IPS DF 6.9 (cell line): ENCODE data around the gene UBFD1.

Experiments
- DNase-seq: peaks from one replicate; pipeline ENCODE4 v3.0.0-alpha.2; 2013; ENCODE audit warnings: low read depth, low spot score
- H3K27ac ChIP-seq: one replicate; pipeline ENCODE4 v1.5.1; 2013; ENCODE audit warnings: low read length, control low read depth
- H3K27me3 ChIP-seq: 2 replicates; pipeline ENCODE4 v1.6.1; 2013; ENCODE audit warnings: mild to moderate bottlenecking, low read length; ENCODE audit not compliant: control insufficient read depth, insufficient read depth
- H3K36me3 ChIP-seq: 2 replicates; pipeline ENCODE4 v1.6.1; 2013; ENCODE audit warnings: low read length; ENCODE audit not compliant: control insufficient read depth, insufficient read depth
- H3K4me1 ChIP-seq: 2 replicates; pipeline ENCODE4 v1.6.1; 2013; ENCODE audit warnings: low read length; ENCODE audit not compliant: control insufficient read depth, insufficient read depth
- H3K4me3 ChIP-seq: 2 replicates; pipeline ENCODE4 v1.5.1; 2013; ENCODE audit warnings: mild to moderate bottlenecking, low read length
- H3K9me3 ChIP-seq: 2 replicates; pipeline ENCODE4 v1.6.1; 2013; ENCODE audit warnings: low read length, inconsistent platforms; ENCODE audit not compliant: control insufficient read depth, insufficient read depth
- WGBS: extraction: QIAGEN DNeasy Blood & Tissue Kit; methylation state at CpG from one replicate; pipeline ENCODE4 v1.1.7; 2013; ENCODE audit warnings: mixed read lengths, missing lambda C conversion rate; ENCODE audit not compliant: insufficient read length, insufficient coverage; 5-methylcytosine and 5-hydroxymethylcytosine counted together

The UBFD1 gene

DNA sequence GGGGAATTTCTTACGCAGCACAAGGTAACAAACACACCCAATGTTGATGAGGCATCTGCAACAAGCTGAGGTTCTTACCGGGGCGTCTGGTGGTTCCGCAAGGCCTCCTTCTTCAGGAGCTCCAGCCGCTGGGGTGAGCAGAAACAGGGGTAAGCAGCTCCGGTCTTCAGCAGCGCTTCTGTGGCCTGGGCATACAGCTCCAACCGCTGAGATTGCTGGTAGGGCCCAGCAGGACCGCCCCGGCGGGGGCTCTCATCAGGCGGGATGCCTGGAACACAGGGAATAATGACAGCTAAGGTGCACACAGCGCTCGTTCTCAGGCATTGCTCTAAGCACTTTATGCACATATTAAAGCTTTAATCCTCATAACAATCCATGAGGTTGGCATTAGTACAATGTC lies 13.1 kb upstream of the UBFD1 start:
- Histone ChIP-seq H3K9me3 (no peaks in the 10 kb centered on the region), H3K27me3 (no peaks in the 10 kb centered on the region), H3K27ac (no peak overlapping the region), H3K4me3 (no peak overlapping the region), H3K36me3 (peaks cover 36% of the 10 kb centered on the region), H3K4me1 (no peaks in the 10 kb centered on the region; the same call in 1 of the 2 replicates)
- DNase-seq, result no peak
- no CpG with 5 or more reads among the region's 14 CpGs for WGBS

DNA sequence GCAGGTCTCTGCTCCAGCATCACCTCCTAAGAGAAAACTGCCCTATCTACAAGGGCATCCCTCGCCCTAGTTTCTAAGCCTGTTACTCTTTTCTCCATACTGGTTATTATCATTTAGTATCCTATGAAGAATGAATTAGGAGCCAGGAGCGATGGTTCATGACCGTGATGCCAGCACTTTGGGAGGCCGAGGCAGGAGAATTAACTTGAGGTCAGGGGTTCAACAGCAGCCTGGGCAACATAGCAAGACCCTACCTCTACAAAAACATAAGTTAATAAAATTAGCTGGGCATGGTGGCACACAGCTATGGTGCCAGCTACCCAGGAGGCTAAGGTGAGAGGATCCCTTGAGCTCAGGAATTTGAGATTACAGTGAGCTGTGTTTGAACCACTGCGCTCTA lies 7.6 kb upstream of the UBFD1 start:
- no peaks in the 10 kb centered on the region for H3K27me3 ChIP-seq
- H3K4me1 ChIP-seq, result no peaks in the 10 kb centered on the region; the same call in 1 of the 2 replicates
- H3K4me3 ChIP-seq, result no peak overlapping the region
- H3K36me3 ChIP-seq, result peaks cover 36% of the 10 kb centered on the region
- no peak for DNase-seq
- no CpG with 5 or more reads among the region's 5 CpGs for WGBS
- no peaks in the 10 kb centered on the region for H3K9me3 ChIP-seq
- H3K27ac ChIP-seq, result no peak overlapping the region

DNA sequence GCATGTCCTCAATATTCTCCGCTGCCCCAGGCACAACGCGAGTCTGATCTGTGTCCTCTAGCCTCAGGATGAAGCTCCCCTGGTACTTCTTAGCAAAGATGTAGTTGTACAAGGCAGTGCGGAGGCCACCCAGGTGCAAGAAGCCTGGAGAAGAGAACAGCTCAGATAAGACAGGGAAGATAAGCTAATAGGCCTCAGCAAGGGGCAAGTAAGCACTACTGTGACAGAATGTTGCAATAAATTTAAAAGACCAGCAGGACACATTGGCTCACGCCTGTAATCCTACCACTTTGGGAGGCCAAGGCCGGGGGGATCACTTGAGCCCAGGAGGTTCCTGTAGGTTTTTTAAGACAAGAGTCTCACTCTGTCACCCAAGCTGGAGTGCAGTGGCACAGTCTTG lies 5.4 kb upstream of the UBFD1 start:
- Histone ChIP-seq H3K36me3 (peaks cover 31% of the 10 kb centered on the region), H3K4me1 (no peaks in the 10 kb centered on the region; the same call in 1 of the 2 replicates), H3K27me3 (no peaks in the 10 kb centered on the region), H3K27ac (no peak overlapping the region), H3K4me3 (no peak overlapping the region), H3K9me3 (no peaks in the 10 kb centered on the region)
- no CpG with 5 or more reads among the region's 6 CpGs for WGBS
- no peak for DNase-seq

DNA sequence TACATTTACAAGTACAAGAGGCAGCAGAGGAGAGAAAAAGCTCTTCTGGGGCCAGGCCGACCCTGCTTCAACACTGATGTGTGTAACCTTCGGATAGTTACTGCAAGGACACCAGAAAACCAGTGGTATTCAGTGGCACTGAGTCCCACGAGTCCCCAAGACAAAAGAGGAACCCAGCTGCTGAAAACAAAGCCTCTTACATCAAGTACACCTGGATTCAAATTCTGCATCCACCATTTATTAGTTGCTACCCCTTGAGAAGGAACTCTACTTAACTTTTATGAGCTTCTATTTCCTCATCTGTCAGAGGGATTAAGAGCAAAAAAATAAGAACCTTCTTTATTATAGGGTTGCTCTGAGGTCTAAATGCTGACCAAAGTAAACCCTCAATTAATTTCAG lies 3.0 kb upstream of the UBFD1 start:
- no peak overlapping the region for H3K4me3 ChIP-seq
- no peaks in the 10 kb centered on the region for H3K4me1 ChIP-seq
- no CpG with 5 or more reads among the region's 3 CpGs for WGBS
- no peak overlapping the region for H3K27ac ChIP-seq
- DNase-seq, result no peak
- H3K36me3 ChIP-seq, result peaks cover 18% of the 10 kb centered on the region
- H3K27me3 ChIP-seq, result no peaks in the 10 kb centered on the region
- H3K9me3 ChIP-seq, result no peaks in the 10 kb centered on the region

DNA sequence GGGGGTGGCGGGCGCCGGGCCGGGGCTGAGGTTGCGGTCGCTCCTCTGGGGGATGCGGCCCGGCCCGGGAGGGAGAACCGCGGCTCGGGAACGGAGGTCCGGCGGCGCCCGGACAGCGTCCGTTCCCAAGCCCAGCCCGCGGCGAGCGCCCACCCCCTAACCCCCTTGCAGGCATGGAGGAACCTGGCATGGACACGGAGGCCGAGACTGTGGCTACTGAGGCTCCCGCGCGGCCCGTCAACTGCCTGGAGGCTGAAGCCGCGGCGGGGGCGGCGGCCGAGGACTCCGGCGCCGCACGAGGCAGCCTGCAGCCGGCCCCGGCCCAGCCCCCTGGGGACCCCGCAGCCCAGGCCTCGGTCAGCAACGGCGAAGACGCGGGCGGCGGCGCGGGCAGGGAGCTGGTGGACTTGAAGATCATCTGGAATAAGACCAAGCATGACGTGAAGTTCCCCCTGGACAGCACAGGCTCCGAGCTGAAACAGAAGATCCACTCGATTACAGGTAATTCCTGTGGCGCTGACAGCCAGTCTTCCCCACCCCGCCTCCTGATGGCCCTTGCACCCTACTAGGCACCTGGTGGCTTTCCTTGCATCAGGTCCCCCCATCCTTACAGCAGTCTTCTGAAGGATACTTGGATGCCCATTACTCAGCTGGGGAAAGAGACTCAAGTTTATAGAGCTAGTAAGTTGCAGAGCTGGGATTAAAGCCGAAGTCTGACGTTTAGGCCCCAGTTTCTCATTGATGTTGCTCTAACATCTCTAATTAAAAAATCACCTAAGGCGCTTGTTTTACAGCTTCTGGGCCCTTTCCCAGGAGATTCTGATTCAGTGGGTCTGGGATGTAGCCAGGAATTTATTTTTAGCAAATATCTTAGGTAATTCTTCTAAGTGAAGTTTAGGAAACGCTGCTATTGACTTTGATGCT lies 514 bp downstream of the UBFD1 start:
- WGBS, result no CpG with 5 or more reads among the region's 60 CpGs
- no peak for DNase-seq
- Histone ChIP-seq H3K9me3 (no peaks in the 10 kb centered on the region), H3K36me3 (peaks cover 14% of the 10 kb centered on the region), H3K4me3 (peak overlapping the region; percentile 92), H3K27me3 (no peaks in the 10 kb centered on the region), H3K4me1 (no peaks in the 10 kb centered on the region), H3K27ac (no peak overlapping the region)

DNA sequence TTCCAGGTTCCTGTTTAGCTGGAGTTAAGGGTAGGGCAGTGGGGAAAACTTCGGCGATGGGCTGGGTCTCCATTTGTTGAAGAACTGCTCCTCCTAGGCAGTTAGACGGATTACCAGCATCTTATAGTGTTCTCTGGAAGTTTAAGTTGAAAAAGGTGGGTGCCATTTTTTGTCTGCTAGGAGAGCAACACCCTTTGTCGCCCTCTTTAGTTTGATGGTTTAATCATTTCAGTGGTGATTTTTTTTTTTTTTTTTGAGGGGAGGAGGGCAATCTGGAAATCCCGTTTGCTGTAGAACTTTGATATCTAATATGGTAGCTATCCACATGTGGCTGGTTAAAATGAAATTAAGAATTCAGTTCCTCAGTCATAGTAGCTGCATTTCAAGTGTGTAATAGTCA lies 4.1 kb downstream of the UBFD1 start:
- H3K27ac ChIP-seq, result no peak overlapping the region
- H3K36me3 ChIP-seq, result peaks cover 33% of the 10 kb centered on the region
- WGBS, result no CpG with 5 or more reads among the region's 5 CpGs
- DNase-seq, result no peak
- no peaks in the 10 kb centered on the region for H3K9me3 ChIP-seq
- no peak overlapping the region for H3K4me3 ChIP-seq
- H3K27me3 ChIP-seq, result no peaks in the 10 kb centered on the region
- H3K4me1 ChIP-seq, result no peaks in the 10 kb centered on the region

DNA sequence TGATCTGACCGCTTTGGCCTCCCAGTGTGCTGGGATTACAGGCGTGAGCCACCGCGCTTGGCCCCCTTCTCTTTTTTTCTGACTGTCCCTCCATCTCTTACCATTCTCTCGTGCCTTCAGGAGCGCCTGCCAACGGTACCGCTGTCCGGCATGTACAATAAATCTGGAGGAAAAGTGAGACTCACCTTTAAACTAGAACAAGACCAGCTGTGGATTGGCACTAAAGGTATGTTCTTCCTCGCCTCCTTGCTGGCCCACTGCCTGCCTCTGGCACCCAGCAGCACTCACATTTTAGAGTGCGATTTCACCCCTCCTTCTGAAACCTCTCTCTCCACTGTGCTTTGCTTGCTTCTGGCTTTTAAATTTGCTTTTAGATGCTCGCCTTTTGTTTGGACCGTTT lies 5.0 kb downstream of the UBFD1 start:
- DNase-seq, result no peak
- H3K4me3 ChIP-seq, result no peak overlapping the region
- no peaks in the 10 kb centered on the region for H3K27me3 ChIP-seq
- peaks cover 38% of the 10 kb centered on the region for H3K36me3 ChIP-seq
- WGBS, result no CpG with 5 or more reads among the region's 13 CpGs
- H3K9me3 ChIP-seq, result no peaks in the 10 kb centered on the region
- no peaks in the 10 kb centered on the region for H3K4me1 ChIP-seq
- H3K27ac ChIP-seq, result no peak overlapping the region

DNA sequence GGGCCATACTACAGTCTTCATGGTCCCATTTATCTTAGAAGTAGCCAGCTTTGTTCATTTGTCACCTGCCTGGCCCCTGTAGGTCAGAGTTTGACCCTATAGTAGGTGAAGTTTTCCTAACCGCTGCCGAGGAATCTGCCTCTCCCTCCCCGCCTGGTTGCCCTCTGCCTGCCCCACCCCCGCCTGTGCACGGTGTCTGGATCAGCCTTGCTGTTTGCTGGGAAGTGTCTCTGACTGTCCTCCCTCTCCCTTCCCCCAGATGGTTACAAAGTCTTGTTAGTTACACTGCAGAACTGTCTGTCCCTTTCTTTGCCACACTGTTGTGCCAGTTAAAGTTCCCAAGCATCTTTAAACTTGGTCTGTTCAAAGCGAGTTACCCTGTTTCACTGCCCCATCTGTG lies 5.7 kb downstream of the UBFD1 start:
- H3K4me1 ChIP-seq, result no peaks in the 10 kb centered on the region
- H3K4me3 ChIP-seq, result no peak overlapping the region
- no peaks in the 10 kb centered on the region for H3K27me3 ChIP-seq
- H3K9me3 ChIP-seq, result no peaks in the 10 kb centered on the region
- no peak overlapping the region for H3K27ac ChIP-seq
- no peak for DNase-seq
- H3K36me3 ChIP-seq, result peaks cover 40% of the 10 kb centered on the region
- WGBS, result no CpG with 5 or more reads among the region's 6 CpGs

DNA sequence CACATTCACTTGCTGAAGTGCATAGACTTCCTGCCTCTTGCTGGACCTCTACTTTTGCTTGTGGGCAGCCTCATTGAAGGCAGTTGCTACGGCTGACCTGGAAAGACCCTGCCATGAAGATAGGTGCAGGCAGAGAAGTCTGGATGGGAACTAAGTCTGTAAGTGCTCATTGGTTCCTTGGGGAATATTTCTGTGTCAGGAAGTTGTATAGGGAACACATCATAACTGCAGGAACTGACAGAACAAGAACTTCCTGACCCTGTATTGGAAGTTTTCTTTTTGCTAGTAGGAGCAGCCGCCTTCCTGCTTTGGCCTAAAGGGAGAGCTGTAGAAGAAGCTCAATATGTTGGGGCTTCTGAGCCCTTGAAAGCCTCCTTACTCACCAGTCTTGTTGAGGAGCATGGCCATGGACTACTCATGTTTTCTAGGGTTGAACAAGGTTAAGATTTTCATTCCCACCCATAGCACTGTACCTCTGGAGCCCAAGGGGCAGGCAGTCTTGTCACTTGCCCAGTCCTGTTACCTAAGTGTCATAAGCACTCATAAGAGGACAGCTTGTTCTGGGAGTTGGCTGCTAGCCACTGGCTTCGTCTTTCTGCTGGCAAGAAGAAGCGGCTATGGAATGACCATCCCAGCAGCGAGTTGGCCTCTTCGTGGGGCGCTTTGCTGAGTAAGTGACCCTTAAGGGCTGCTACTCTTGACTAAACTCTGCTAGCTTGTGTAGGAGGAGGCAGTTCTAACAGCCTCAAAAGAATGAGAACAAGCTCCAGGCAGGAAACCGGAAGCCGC lies 7.2 kb downstream of the UBFD1 start:
- peaks cover 40% of the 10 kb centered on the region for H3K36me3 ChIP-seq
- no peak overlapping the region for H3K4me3 ChIP-seq
- no peaks in the 10 kb centered on the region for H3K9me3 ChIP-seq
- no CpG with 5 or more reads among the region's 9 CpGs for WGBS
- DNase-seq, result no peak
- H3K27ac ChIP-seq, result no peak overlapping the region
- no peaks in the 10 kb centered on the region for H3K27me3 ChIP-seq
- no peaks in the 10 kb centered on the region for H3K4me1 ChIP-seq

DNA sequence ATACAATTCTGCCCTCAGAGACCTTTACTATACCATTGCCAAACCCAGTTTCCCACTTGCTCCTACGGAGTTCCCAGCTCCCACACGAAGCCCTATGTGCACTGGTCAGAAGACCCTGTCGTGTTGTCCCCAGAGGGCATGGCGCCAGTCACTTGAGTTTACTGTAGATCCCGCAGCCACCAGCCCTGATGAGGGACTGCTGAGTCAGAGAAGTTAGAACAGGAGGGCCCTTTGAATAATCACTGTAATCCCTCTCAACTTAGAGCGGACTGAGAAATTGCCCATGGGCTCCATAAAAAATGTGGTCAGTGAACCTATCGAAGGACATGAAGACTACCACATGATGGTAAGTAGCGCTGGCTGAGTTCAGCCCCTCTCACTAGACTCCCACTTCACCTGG lies 9.2 kb downstream of the UBFD1 start:
- Histone ChIP-seq H3K36me3 (peaks cover 43% of the 10 kb centered on the region), H3K9me3 (no peaks in the 10 kb centered on the region), H3K4me3 (no peak overlapping the region), H3K27me3 (no peaks in the 10 kb centered on the region), H3K4me1 (no peaks in the 10 kb centered on the region), H3K27ac (no peak overlapping the region)
- no peak for DNase-seq
- WGBS, result no CpG with 5 or more reads among the region's 8 CpGs
